ENCODE data around the gene AGRN.
"Not testable (repeated sequence)": the region's sequence is repeated elsewhere in the genome, so short reads cannot be mapped to it uniquely, and the experiment has no call there.

The AGRN gene

GRCh38 chr1:993379-993995 lies 26.4 kb upstream of the AGRN start:
- H3K27me3 ChIP-seq (ENCODE audit: control insufficient read depth in 5 of 5, insufficient read depth in 4 of 5, low read length in 5 of 5) = peaks cover 0 to 25% (median 18%) of the 10 kb centered on the region in 5 donors

GRCh38 chr1:994546-994945 lies 25.4 kb upstream of the AGRN start:
- not testable (repeated sequence) for H3K4me3 ChIP-seq (ENCODE audit: low read depth in 1 of 5, low read length in 5 of 5); H3K27ac ChIP-seq (ENCODE audit: low read depth, low read length); H3K9ac ChIP-seq (ENCODE audit: low read length in 5 of 5); H3K36me3 ChIP-seq (ENCODE audit: control insufficient read depth in 5 of 5, insufficient read depth in 5 of 5, low read length in 5 of 5)
- Histone ChIP-seq H3K4me1 (ENCODE audit: control insufficient read depth in 5 of 5, insufficient read depth in 5 of 5, low read length in 5 of 5) (peaks cover 0 to 15% (median 9%) of the 10 kb centered on the region in 5 donors), H3K27me3 (ENCODE audit: control insufficient read depth in 5 of 5, insufficient read depth in 4 of 5, low read length in 5 of 5) (peaks cover 0 to 29% (median 20%) of the 10 kb centered on the region in 5 donors), H3K9me3 (ENCODE audit: control insufficient read depth in 5 of 5, low read length in 5 of 5) (peaks cover 0 to 18% (median 5%) of the 10 kb centered on the region in 5 donors)

More at GRCh38 chr1:993379-993995, 26.4 kb upstream of the AGRN start:
- no peaks in the 10 kb centered on the region for H3K36me3 ChIP-seq (ENCODE audit: control insufficient read depth in 5 of 5, insufficient read depth in 5 of 5, low read length in 5 of 5)
- H3K4me3 ChIP-seq (ENCODE audit: low read depth in 1 of 5, low read length in 5 of 5) = no peak overlapping the region
- H3K4me1 ChIP-seq (ENCODE audit: control insufficient read depth in 5 of 5, insufficient read depth in 5 of 5, low read length in 5 of 5) = peaks cover 0 to 6% (median 2%) of the 10 kb centered on the region in 5 donors
- no peak overlapping the region for H3K27ac ChIP-seq (ENCODE audit: low read depth, low read length)
- peaks cover 0 to 18% (median 5%) of the 10 kb centered on the region in 5 donors for H3K9me3 ChIP-seq (ENCODE audit: control insufficient read depth in 5 of 5, low read length in 5 of 5)
- no peak overlapping the region for H3K9ac ChIP-seq (ENCODE audit: low read length in 5 of 5)

GRCh38 chr1:995665-996633 lies 24.0 kb upstream of the AGRN start:
- no peaks in the 10 kb centered on the region for H3K36me3 ChIP-seq (ENCODE audit: control insufficient read depth in 5 of 5, insufficient read depth in 5 of 5, low read length in 5 of 5)
- H3K27ac ChIP-seq (ENCODE audit: low read depth, low read length) = no peak overlapping the region
- peaks cover 2 to 28% (median 17%) of the 10 kb centered on the region in 5 donors for H3K4me1 ChIP-seq (ENCODE audit: control insufficient read depth in 5 of 5, insufficient read depth in 5 of 5, low read length in 5 of 5)
- H3K9ac ChIP-seq (ENCODE audit: low read length in 5 of 5) = no peak overlapping the region
- no peak overlapping the region for H3K4me3 ChIP-seq (ENCODE audit: low read depth in 1 of 5, low read length in 5 of 5)
- H3K9me3 ChIP-seq (ENCODE audit: control insufficient read depth in 5 of 5, low read length in 5 of 5) = peaks cover 0 to 14% (median 5%) of the 10 kb centered on the region in 5 donors
- H3K27me3 ChIP-seq (ENCODE audit: control insufficient read depth in 5 of 5, insufficient read depth in 4 of 5, low read length in 5 of 5) = peaks cover 0 to 29% (median 20%) of the 10 kb centered on the region in 5 donors

GRCh38 chr1:996851-997712 lies 22.8 kb upstream of the AGRN start:
- no peak overlapping the region for H3K4me3 ChIP-seq (ENCODE audit: low read depth in 1 of 5, low read length in 5 of 5)
- peaks cover 2 to 37% (median 23%) of the 10 kb centered on the region in 5 donors for H3K4me1 ChIP-seq (ENCODE audit: control insufficient read depth in 5 of 5, insufficient read depth in 5 of 5, low read length in 5 of 5)
- H3K9me3 ChIP-seq (ENCODE audit: control insufficient read depth in 5 of 5, low read length in 5 of 5) = peaks cover 0 to 8% (median 0%) of the 10 kb centered on the region in 5 donors
- no peaks in the 10 kb centered on the region for H3K36me3 ChIP-seq (ENCODE audit: control insufficient read depth in 5 of 5, insufficient read depth in 5 of 5, low read length in 5 of 5)
- no peak overlapping the region for H3K27ac ChIP-seq (ENCODE audit: low read depth, low read length)
- H3K27me3 ChIP-seq (ENCODE audit: control insufficient read depth in 5 of 5, insufficient read depth in 4 of 5, low read length in 5 of 5) = peaks cover 0 to 30% (median 22%) of the 10 kb centered on the region in 5 donors
- no peak overlapping the region for H3K9ac ChIP-seq (ENCODE audit: low read length in 5 of 5)

- H3K9me3 ChIP-seq (ENCODE audit: control insufficient read depth in 5 of 5, low read length in 5 of 5) = peaks cover 0 to 5% (median 0%) of the 10 kb centered on the region in 5 donors
- no peaks in the 10 kb centered on the region for H3K36me3 ChIP-seq (ENCODE audit: control insufficient read depth in 5 of 5, insufficient read depth in 5 of 5, low read length in 5 of 5)
- H3K9ac ChIP-seq (ENCODE audit: low read length in 5 of 5) = no peak overlapping the region
- H3K4me1 ChIP-seq (ENCODE audit: control insufficient read depth in 5 of 5, insufficient read depth in 5 of 5, low read length in 5 of 5) = peaks cover 2 to 37% (median 23%) of the 10 kb centered on the region in 5 donors
- H3K4me3 ChIP-seq (ENCODE audit: low read depth in 1 of 5, low read length in 5 of 5) = no peak overlapping the region
- peaks cover 0 to 29% (median 22%) of the 10 kb centered on the region in 5 donors for H3K27me3 ChIP-seq (ENCODE audit: control insufficient read depth in 5 of 5, insufficient read depth in 4 of 5, low read length in 5 of 5)
- H3K27ac ChIP-seq (ENCODE audit: low read depth, low read length) = no peak overlapping the region
Measured at GRCh38 chr1:997713-997992, 22.3 kb upstream of the AGRN start.

GRCh38 chr1:997993-998744 lies 21.8 kb upstream of the AGRN start:
- Histone ChIP-seq H3K9me3 (ENCODE audit: control insufficient read depth in 5 of 5, low read length in 5 of 5) (peaks cover 0 to under 1% (median 0%) of the 10 kb centered on the region in 5 donors), H3K9ac (ENCODE audit: low read length in 5 of 5) (no peak overlapping the region), H3K4me1 (ENCODE audit: control insufficient read depth in 5 of 5, insufficient read depth in 5 of 5, low read length in 5 of 5) (peaks cover 2 to 37% (median 23%) of the 10 kb centered on the region in 5 donors), H3K4me3 (ENCODE audit: low read depth in 1 of 5, low read length in 5 of 5) (peak overlapping the region in 2 of 5 donors; percentile 22 to 26), H3K36me3 (ENCODE audit: control insufficient read depth in 5 of 5, insufficient read depth in 5 of 5, low read length in 5 of 5) (no peaks in the 10 kb centered on the region), H3K27me3 (ENCODE audit: control insufficient read depth in 5 of 5, insufficient read depth in 4 of 5, low read length in 5 of 5) (peaks cover 0 to 29% (median 22%) of the 10 kb centered on the region in 5 donors), H3K27ac (ENCODE audit: low read depth, low read length) (no peak overlapping the region)

- H3K9ac ChIP-seq (ENCODE audit: low read length in 5 of 5) = no peak overlapping the region
- H3K36me3 ChIP-seq (ENCODE audit: control insufficient read depth in 5 of 5, insufficient read depth in 5 of 5, low read length in 5 of 5) = no peaks in the 10 kb centered on the region
- peaks cover 2 to 37% (median 23%) of the 10 kb centered on the region in 5 donors for H3K4me1 ChIP-seq (ENCODE audit: control insufficient read depth in 5 of 5, insufficient read depth in 5 of 5, low read length in 5 of 5)
- no peak overlapping the region for H3K27ac ChIP-seq (ENCODE audit: low read depth, low read length)
- H3K4me3 ChIP-seq (ENCODE audit: low read depth in 1 of 5, low read length in 5 of 5) = peak overlapping the region in 4 of 5 donors; percentile 55 to 72 (median 60)
- H3K9me3 ChIP-seq (ENCODE audit: control insufficient read depth in 5 of 5, low read length in 5 of 5) = no peaks in the 10 kb centered on the region
- H3K27me3 ChIP-seq (ENCODE audit: control insufficient read depth in 5 of 5, insufficient read depth in 4 of 5, low read length in 5 of 5) = peaks cover 0 to 32% (median 24%) of the 10 kb centered on the region in 5 donors
Measured at GRCh38 chr1:998745-998994, 21.2 kb upstream of the AGRN start.

GRCh38 chr1:998995-999724 lies 20.8 kb upstream of the AGRN start:
- Histone ChIP-seq H3K9ac (ENCODE audit: low read length in 5 of 5) (peak overlapping the region in 2 of 5 donors; percentile 16 to 30), H3K4me1 (ENCODE audit: control insufficient read depth in 5 of 5, insufficient read depth in 5 of 5, low read length in 5 of 5) (peaks cover 2 to 37% (median 23%) of the 10 kb centered on the region in 5 donors), H3K4me3 (ENCODE audit: low read depth in 1 of 5, low read length in 5 of 5) (peak overlapping the region in 4 of 5 donors; percentile 55 to 72 (median 60)), H3K9me3 (ENCODE audit: control insufficient read depth in 5 of 5, low read length in 5 of 5) (no peaks in the 10 kb centered on the region), H3K27ac (ENCODE audit: low read depth, low read length) (no peak overlapping the region), H3K27me3 (ENCODE audit: control insufficient read depth in 5 of 5, insufficient read depth in 4 of 5, low read length in 5 of 5) (peaks cover 3 to 35% (median 26%) of the 10 kb centered on the region in 5 donors), H3K36me3 (ENCODE audit: control insufficient read depth in 5 of 5, insufficient read depth in 5 of 5, low read length in 5 of 5) (no peaks in the 10 kb centered on the region)

All from subcutaneous abdominal adipose tissue (tissue), 5 donors.